H1 (cell line): Measurements from ENCODE around the gene ROBO2.

Source experiments
- CEBPB ChIP-seq: IDR thresholded peaks from 2 replicates; pipeline ENCODE4 v1.6.1; 2012; ENCODE audit warnings: low read depth, low read length
- CHD1 ChIP-seq: IDR thresholded peaks from 2 replicates; pipeline ENCODE4 v1.6.1; 2012; ENCODE audit warnings: low read depth, low read length, improper control_type of control experiment

GRCh38 chr3:77254967-77255831, 215.3 kb downstream of the ROBO2 start:
- TF ChIP-seq CEBPB (no peak), CHD1 (no peak)
